H1 (cell line): ENCODE data around the gene SPATA32. TPM values are rescaled to one million over a fixed set of nuclear protein-coding genes. Genes with fewer than 3 reads are reported as not detected.
A peak's percentile ranks its signal among the peaks of the same experiment; 100 is the strongest.

Source experiments
- CHD2 ChIP-seq: IDR thresholded peaks from 2 replicates; pipeline ENCODE4 v1.6.1; 2012; ENCODE audit warnings: low read length, improper control_type of control experiment
- CREB1 ChIP-seq: IDR thresholded peaks from 2 replicates; pipeline ENCODE4 v1.6.1; 2012; ENCODE audit warnings: inconsistent platforms
- EZH2 ChIP-seq: fragments of 200-600 bp; sonication (generic); IDR thresholded peaks from 2 replicates; pipeline ENCODE4 v1.7.1; 2012; ENCODE audit warnings: low read depth, mild to moderate bottlenecking, moderate library complexity, low read length, inconsistent platforms; ENCODE audit not compliant: severe bottlenecking
- GTF2F1 ChIP-seq: IDR thresholded peaks from 2 replicates; pipeline ENCODE4 v1.6.1; 2012; ENCODE audit warnings: low read depth, low read length, improper control_type of control experiment, borderline replicate concordance
- PHF8 ChIP-seq: fragments of 200-600 bp; sonication (generic); conservative IDR thresholded peaks from 2 replicates; pipeline ENCODE4 v1.7.1; 2012; ENCODE audit warnings: low read depth, mild to moderate bottlenecking, inconsistent platforms, low read length, moderate library complexity
- POU5F1 ChIP-seq: IDR thresholded peaks from 2 replicates; pipeline ENCODE4 v1.6.1; 2011; ENCODE audit warnings: low read depth, mild to moderate bottlenecking, low read length, moderate library complexity
- SIN3A ChIP-seq, 2 experiments: IDR thresholded peaks in 1 of 2; conservative IDR thresholded peaks in 1 of 2; 2 replicates each; pipeline ENCODE4 v1.6.1; 2011 to 2012; ENCODE audit warnings: low read length in 2 of 2, improper control_type of control experiment in 1 of 2, low read depth in 1 of 2, mild to moderate bottlenecking in 1 of 2
- polyA plus RNA-seq, 7 experiments: library from polyadenylated mRNA; depleted of rRNA in 3 of 7; stranded (reverse) in 5 of 7; unstranded in 2 of 7; fragments of >200 nt in 5 of 7; fragments of 200-250 nt in 2 of 7; gene quantifications; 1 replicate in 5 of 7; 2 replicates in 1 of 7; 4 replicates in 1 of 7; pipeline versions ENCODE4 v1.2.1 to v1.2.3, GENCODE V29; 2011 to 2013; ENCODE audit warnings: missing spikeins in 2 of 7, mixed read lengths in 2 of 7
- total RNA-seq: library from RNA; stranded (reverse); fragmentation: NEBNext Ultra II Directional; extraction: Animal tissue kit (Norgen Biotek cat#: 25700); gene quantifications from 2 replicates; pipeline ENCODE4 v1.2.1, GENCODE V29; 2021
- TF ChIP-seq, protein P1 (sequence below): fragments of 300-600 bp; sonication (generic); IDR thresholded peaks from 2 replicates; pipeline ENCODE4 v1.7.1; 2012; ENCODE audit warnings: low read length, moderate library complexity, mild to moderate bottlenecking, inconsistent platforms; ENCODE audit not compliant: insufficient replicate concordance
- TF ChIP-seq, protein P2 (sequence below): IDR thresholded peaks from 2 replicates; pipeline ENCODE4 v1.6.1; 2012; ENCODE audit warnings: inconsistent platforms
- TF ChIP-seq, protein P3 (sequence below): IDR thresholded peaks from 2 replicates; pipeline ENCODE4 v1.6.1; 2012; ENCODE audit warnings: inconsistent platforms

Gene SPATA32
- total and polyA plus RNA-seq, 2 of the 8 experiments (the other 6 are each of a cell fraction or from before 2014, with no cell fraction given) = 0.24 TPM; not detected in 1

DNA sequence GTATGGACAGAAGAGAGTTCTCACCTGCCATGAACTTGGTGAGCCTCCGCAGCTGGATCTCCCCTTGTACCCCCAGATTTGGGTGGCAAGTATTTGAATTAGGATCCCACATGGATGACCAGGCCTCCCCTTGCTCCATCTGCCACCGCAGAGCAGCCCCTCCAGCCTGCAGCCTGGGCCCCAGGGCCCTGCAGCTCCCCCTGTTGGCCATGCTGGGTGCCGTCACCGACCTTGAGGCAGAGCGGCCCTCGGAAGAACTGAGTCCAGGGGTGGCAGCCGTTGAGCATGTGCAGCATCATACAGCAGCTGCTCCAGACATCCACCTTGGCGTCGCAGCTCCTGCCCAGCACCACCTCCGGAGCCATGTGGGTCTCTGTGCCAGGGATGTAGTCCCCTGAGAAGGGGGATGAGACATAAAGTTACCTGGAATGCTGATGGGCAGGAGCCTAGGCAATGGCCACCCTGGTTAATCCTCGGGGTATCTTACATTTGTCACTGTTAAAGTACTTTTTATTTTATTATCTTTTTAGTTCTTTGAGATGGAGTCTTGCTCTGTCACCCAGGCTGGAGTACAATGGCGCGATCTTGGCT is 9.0 kb upstream of the SPATA32 start (continued):
- TF ChIP-seq, protein P1, sequence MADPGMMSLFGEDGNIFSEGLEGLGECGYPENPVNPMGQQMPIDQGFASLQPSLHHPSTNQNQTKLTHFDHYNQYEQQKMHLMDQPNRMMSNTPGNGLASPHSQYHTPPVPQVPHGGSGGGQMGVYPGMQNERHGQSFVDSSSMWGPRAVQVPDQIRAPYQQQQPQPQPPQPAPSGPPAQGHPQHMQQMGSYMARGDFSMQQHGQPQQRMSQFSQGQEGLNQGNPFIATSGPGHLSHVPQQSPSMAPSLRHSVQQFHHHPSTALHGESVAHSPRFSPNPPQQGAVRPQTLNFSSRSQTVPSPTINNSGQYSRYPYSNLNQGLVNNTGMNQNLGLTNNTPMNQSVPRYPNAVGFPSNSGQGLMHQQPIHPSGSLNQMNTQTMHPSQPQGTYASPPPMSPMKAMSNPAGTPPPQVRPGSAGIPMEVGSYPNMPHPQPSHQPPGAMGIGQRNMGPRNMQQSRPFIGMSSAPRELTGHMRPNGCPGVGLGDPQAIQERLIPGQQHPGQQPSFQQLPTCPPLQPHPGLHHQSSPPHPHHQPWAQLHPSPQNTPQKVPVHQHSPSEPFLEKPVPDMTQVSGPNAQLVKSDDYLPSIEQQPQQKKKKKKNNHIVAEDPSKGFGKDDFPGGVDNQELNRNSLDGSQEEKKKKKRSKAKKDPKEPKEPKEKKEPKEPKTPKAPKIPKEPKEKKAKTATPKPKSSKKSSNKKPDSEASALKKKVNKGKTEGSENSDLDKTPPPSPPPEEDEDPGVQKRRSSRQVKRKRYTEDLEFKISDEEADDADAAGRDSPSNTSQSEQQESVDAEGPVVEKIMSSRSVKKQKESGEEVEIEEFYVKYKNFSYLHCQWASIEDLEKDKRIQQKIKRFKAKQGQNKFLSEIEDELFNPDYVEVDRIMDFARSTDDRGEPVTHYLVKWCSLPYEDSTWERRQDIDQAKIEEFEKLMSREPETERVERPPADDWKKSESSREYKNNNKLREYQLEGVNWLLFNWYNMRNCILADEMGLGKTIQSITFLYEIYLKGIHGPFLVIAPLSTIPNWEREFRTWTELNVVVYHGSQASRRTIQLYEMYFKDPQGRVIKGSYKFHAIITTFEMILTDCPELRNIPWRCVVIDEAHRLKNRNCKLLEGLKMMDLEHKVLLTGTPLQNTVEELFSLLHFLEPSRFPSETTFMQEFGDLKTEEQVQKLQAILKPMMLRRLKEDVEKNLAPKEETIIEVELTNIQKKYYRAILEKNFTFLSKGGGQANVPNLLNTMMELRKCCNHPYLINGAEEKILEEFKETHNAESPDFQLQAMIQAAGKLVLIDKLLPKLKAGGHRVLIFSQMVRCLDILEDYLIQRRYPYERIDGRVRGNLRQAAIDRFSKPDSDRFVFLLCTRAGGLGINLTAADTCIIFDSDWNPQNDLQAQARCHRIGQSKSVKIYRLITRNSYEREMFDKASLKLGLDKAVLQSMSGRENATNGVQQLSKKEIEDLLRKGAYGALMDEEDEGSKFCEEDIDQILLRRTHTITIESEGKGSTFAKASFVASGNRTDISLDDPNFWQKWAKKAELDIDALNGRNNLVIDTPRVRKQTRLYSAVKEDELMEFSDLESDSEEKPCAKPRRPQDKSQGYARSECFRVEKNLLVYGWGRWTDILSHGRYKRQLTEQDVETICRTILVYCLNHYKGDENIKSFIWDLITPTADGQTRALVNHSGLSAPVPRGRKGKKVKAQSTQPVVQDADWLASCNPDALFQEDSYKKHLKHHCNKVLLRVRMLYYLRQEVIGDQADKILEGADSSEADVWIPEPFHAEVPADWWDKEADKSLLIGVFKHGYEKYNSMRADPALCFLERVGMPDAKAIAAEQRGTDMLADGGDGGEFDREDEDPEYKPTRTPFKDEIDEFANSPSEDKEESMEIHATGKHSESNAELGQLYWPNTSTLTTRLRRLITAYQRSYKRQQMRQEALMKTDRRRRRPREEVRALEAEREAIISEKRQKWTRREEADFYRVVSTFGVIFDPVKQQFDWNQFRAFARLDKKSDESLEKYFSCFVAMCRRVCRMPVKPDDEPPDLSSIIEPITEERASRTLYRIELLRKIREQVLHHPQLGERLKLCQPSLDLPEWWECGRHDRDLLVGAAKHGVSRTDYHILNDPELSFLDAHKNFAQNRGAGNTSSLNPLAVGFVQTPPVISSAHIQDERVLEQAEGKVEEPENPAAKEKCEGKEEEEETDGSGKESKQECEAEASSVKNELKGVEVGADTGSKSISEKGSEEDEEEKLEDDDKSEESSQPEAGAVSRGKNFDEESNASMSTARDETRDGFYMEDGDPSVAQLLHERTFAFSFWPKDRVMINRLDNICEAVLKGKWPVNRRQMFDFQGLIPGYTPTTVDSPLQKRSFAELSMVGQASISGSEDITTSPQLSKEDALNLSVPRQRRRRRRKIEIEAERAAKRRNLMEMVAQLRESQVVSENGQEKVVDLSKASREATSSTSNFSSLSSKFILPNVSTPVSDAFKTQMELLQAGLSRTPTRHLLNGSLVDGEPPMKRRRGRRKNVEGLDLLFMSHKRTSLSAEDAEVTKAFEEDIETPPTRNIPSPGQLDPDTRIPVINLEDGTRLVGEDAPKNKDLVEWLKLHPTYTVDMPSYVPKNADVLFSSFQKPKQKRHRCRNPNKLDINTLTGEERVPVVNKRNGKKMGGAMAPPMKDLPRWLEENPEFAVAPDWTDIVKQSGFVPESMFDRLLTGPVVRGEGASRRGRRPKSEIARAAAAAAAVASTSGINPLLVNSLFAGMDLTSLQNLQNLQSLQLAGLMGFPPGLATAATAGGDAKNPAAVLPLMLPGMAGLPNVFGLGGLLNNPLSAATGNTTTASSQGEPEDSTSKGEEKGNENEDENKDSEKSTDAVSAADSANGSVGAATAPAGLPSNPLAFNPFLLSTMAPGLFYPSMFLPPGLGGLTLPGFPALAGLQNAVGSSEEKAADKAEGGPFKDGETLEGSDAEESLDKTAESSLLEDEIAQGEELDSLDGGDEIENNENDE = no peak
- TF ChIP-seq PHF8 (no peak), CHD2 (no peak), CREB1 (peak; percentile 15; the same call in 1 of the 2 replicates), POU5F1 (no peak), SIN3A (conservative IDR thresholded peaks at IDR 0.05 in 1 of 2, IDR thresholded peaks at IDR 0.05 in 1 of 2; ENCODE audit: low read depth in 1 of 2, low read length in 2 of 2) (no peak), EZH2 (no peak), GTF2F1 (no peak)
- TF ChIP-seq, protein P2, sequence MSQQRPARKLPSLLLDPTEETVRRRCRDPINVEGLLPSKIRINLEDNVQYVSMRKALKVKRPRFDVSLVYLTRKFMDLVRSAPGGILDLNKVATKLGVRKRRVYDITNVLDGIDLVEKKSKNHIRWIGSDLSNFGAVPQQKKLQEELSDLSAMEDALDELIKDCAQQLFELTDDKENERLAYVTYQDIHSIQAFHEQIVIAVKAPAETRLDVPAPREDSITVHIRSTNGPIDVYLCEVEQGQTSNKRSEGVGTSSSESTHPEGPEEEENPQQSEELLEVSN = 0 out of 2 replicates have a peak, but pooled peaks have one; percentile 21
- TF ChIP-seq, protein P3, sequence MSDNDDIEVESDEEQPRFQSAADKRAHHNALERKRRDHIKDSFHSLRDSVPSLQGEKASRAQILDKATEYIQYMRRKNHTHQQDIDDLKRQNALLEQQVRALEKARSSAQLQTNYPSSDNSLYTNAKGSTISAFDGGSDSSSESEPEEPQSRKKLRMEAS = peak; percentile 58
